Uterus (tissue), 4 donors: Measurements from ENCODE around the gene CEP72. TPM values are rescaled to one million over a fixed set of nuclear protein-coding genes. Genes with fewer than 3 reads are reported as not detected.

ENCODE experiments used
- DNase-seq, 2 donors: peaks; one replicate each; pipeline ENCODE4 v3.0.0-alpha.2; 2019 to 2020
- H3K27ac ChIP-seq, 2 donors: fragments of 200-600 bp; sonication (generic); 1 replicate in 1 of 2; 2 replicates in 1 of 2; pipeline ENCODE4 v1.5.1; 2016 to 2018
- H3K27me3 ChIP-seq, 2 donors: fragments of 200-600 bp; sonication (generic); one replicate each; pipeline ENCODE4 v1.5.1; 2018 to 2019; ENCODE audit warnings: control low read depth in 1 of 2
- H3K36me3 ChIP-seq, 2 donors: fragments of 200-600 bp; sonication (generic); one replicate each; pipeline ENCODE4 v1.5.1; 2019; ENCODE audit warnings: control low read depth in 1 of 2
- H3K4me1 ChIP-seq, 2 donors: fragments of 200-600 bp; sonication (generic); one replicate each; pipeline ENCODE4 v1.5.1; 2018 to 2019; ENCODE audit warnings: control low read depth in 1 of 2
- H3K4me3 ChIP-seq, 2 donors: fragments of 200-600 bp; sonication (generic); 1 replicate in 1 of 2; 2 replicates in 1 of 2; pipeline ENCODE4 v1.5.1; 2018 to 2019; ENCODE audit warnings: mild to moderate bottlenecking in 1 of 2
- H3K9me3 ChIP-seq, 2 donors: fragments of 200-600 bp; sonication (generic); one replicate each; pipeline ENCODE4 v1.5.1; 2019; ENCODE audit warnings: control low read depth in 1 of 2
- CTCF ChIP-seq, 4 experiments: fragments of 200-600 bp in 2 of 4; fragments of 450-650 bp in 2 of 4; sonication (generic) in 2 of 4; IDR thresholded peaks; one replicate each; pipeline ENCODE4 v1.5.1; 2016 to 2019; ENCODE audit warnings: antibody characterized with exemption in 4 of 4, mild to moderate bottlenecking in 2 of 4, moderate library complexity in 1 of 4
- POLR2A ChIP-seq, 2 donors: fragments of 450-650 bp; IDR thresholded peaks; one replicate each; pipeline ENCODE4 v1.6.1; 2016; ENCODE audit warnings: antibody characterized with exemption in 2 of 2, mild to moderate bottlenecking in 1 of 2, moderate library complexity in 1 of 2
- intact Hi-C: fragments of 100-400 bp; cut with DNase I; formaldehyde crosslinking; loops from one replicate; pipeline ENCODE4 v1.15.1; 2023; ENCODE audit warnings: low total_unique reads
- total RNA-seq, 4 donors: library from RNA; depleted of rRNA in 3 of 4; stranded (reverse); fragments of >200 nt in 3 of 4; gene quantifications; one replicate each; pipeline versions ENCODE4 v1.1.0 to v1.2.4, GENCODE V29; 2014 to 2023
- donor health status: DM: yes; HTN: yes; CAD: no.

Gene CEP72
- total RNA-seq, 4 donors from 2014 or later: 0.26 to 11.9 (median 4.9) TPM

- Histone ChIP-seq H3K4me3 (no peak overlapping the region), H3K4me1 (no peaks in the 10 kb centered on the region), H3K27me3 (peaks cover 0 to 1% of the 10 kb centered on the region in 2 donors), H3K27ac (no peak overlapping the region), H3K9me3 (no peaks in the 10 kb centered on the region), H3K36me3 (no peaks in the 10 kb centered on the region)
- TF ChIP-seq POLR2A (IDR thresholded peaks at IDR 0.05) (no peak), CTCF (IDR thresholded peaks at IDR 0.05) (no peak)
- DNase-seq: no peak
- intact Hi-C loops: no loop called here
Observed at GRCh38 chr5:570886-571285, 41.3 kb upstream of the CEP72 start.

GRCh38 chr5:571791-572190 is 40.3 kb upstream of the CEP72 start:
- Histone ChIP-seq H3K4me1 (no peaks in the 10 kb centered on the region), H3K9me3 (no peaks in the 10 kb centered on the region), H3K4me3 (no peak overlapping the region), H3K36me3 (no peaks in the 10 kb centered on the region), H3K27me3 (no peaks in the 10 kb centered on the region), H3K27ac (no peak overlapping the region)
- DNase-seq: no peak
- intact Hi-C loops: no loop called here
- TF ChIP-seq CTCF (IDR thresholded peaks at IDR 0.05) (no peak), POLR2A (IDR thresholded peaks at IDR 0.05) (no peak)

GRCh38 chr5:572398-573019 is 39.6 kb upstream of the CEP72 start:
- no peaks in the 10 kb centered on the region for H3K27me3 ChIP-seq
- H3K36me3 ChIP-seq: no peaks in the 10 kb centered on the region
- no peak overlapping the region for H3K4me3 ChIP-seq
- no peak overlapping the region for H3K27ac ChIP-seq
- intact Hi-C loops: no loop called here
- H3K9me3 ChIP-seq: no peaks in the 10 kb centered on the region
- no peak for DNase-seq
- no peak for TF ChIP-seq CTCF (IDR thresholded peaks at IDR 0.05)
- no peak for TF ChIP-seq POLR2A (IDR thresholded peaks at IDR 0.05)
- no peaks in the 10 kb centered on the region for H3K4me1 ChIP-seq

GRCh38 chr5:573206-573605 is 38.9 kb upstream of the CEP72 start:
- intact Hi-C loops: no loop called here
- no peak overlapping the region for H3K4me3 ChIP-seq
- no peaks in the 10 kb centered on the region for H3K4me1 ChIP-seq
- TF ChIP-seq CTCF (IDR thresholded peaks at IDR 0.05): no peak
- no peak for TF ChIP-seq POLR2A (IDR thresholded peaks at IDR 0.05)
- no peaks in the 10 kb centered on the region for H3K27me3 ChIP-seq
- H3K36me3 ChIP-seq: no peaks in the 10 kb centered on the region
- no peak for DNase-seq
- H3K9me3 ChIP-seq: no peaks in the 10 kb centered on the region
- no peak overlapping the region for H3K27ac ChIP-seq

- intact Hi-C loops: no loop called here
- Histone ChIP-seq H3K9me3 (no peaks in the 10 kb centered on the region), H3K4me1 (no peaks in the 10 kb centered on the region), H3K36me3 (no peaks in the 10 kb centered on the region), H3K27ac (no peak overlapping the region), H3K27me3 (no peaks in the 10 kb centered on the region), H3K4me3 (no peak overlapping the region)
- no peak for DNase-seq
- TF ChIP-seq CTCF (IDR thresholded peaks at IDR 0.05) (no peak), POLR2A (IDR thresholded peaks at IDR 0.05) (no peak)
Observed at GRCh38 chr5:573976-574375, 38.2 kb upstream of the CEP72 start.
